ENCODE results near the gene MAP7D1.

The MAP7D1 gene

DNA sequence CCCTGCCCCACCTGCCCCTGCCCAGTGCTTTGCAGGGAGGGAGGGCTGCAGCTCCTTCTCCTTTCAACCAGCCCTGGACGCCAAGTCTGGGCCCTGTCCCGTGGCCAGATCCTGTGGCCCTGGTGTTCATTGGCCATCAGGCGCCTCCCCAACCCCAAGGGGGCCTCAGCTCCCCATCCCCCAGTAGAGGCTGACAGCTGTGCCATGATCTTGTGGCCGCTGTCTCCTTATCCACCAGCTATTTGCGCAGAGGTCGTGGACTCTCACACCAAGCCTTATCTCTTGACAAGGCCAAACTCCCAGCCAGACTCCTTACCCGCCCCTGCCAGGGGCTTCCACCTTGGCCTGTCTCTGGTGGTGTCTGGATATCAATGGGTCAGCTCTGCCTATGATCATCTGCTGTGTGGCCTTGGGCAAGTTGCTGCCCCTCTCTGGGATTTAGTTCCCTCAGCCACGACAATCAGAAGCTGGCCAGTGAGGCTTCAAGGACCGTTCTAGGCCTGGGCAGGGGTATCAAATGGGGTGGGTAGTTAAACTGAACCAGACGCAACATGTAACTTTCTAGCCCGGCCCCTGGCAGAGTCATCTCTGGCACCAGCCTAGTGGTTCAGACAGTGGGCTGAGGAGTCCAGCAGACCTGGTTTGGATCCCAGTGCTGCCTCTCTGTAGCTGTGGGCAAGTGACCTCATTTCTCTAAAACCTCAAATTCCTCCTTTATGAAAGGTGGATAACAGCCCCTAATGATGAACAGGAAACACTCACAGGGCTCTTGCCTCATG is 27.6 kb upstream of the MAP7D1 start:
- DNase-seq, result no peak

DNA sequence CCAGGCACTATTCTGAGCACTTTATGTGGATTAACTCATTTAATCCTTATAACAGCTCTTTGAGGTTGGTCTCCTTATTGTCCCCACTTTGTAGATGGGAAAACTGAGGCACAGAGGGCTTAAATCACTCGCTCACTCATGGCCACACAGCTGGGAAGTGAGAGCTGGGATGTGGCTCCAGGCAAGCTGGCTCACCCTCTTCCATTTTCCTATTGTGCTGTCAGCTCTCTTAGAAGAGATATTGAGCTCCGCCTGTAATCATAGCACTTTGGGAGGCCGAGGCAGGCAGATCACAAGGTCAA is 27.1 kb upstream of the MAP7D1 start:
- no peak for DNase-seq

DNA sequence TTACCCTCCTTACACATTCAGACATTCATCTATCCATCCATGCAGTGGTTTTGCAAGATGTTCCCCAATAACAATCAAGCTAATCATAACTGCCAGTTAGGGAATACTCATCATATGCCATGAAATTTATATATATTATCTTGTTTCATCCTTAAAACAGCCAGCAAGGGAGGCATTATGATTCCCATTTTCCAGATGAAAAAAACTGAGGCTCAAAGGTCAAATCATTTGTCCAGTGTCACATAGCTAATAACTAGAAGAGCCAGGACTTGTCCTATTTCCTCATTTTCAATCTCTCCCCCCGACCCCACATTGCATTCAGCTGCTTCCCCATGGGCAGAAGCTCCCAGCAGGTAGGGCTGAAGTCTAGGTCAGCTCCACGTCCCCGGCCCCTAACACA is 23.9 kb upstream of the MAP7D1 start:
- DNase-seq, result no peak

DNA sequence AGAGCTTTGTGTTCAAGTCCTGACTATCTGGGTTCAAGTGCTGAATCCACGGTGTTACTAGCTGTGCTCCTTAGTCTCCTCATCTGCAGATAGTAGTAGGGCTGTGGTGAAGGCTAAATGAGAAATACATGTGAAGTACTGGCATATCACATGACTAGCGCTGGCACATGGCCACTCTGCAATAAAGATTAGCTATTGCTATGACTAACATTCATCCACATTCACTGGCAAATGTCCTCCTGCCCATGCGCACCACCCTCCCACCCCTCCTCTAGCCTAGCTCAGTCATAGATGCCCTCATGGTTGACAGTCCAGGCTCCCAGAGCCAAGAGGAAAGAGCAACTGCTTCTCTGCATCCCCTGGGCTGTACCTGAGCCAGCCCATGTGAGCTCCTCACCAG is 22.5 kb upstream of the MAP7D1 start:
- DNase-seq, result no peak

DNA sequence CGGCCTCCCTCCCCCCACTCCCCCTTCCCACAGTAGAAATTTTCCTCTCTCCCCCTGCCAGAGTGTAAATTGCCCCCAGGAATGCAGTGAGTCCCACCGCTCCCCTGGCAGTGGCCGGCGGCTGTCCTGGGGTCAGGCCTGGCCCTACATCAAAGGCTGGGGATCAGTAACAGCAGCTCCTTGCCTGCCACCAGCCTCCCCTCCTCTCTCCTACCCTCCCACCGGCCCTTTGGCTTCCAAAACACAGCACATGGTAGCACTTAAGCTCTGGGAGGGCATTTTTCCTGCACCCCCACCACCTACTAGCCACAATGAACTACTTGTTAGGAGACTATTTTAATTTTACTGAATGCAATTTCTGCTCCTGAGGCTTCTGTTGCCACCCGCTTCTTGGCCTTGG is 21.9 kb upstream of the MAP7D1 start:
- DNase-seq, result no peak

DNA sequence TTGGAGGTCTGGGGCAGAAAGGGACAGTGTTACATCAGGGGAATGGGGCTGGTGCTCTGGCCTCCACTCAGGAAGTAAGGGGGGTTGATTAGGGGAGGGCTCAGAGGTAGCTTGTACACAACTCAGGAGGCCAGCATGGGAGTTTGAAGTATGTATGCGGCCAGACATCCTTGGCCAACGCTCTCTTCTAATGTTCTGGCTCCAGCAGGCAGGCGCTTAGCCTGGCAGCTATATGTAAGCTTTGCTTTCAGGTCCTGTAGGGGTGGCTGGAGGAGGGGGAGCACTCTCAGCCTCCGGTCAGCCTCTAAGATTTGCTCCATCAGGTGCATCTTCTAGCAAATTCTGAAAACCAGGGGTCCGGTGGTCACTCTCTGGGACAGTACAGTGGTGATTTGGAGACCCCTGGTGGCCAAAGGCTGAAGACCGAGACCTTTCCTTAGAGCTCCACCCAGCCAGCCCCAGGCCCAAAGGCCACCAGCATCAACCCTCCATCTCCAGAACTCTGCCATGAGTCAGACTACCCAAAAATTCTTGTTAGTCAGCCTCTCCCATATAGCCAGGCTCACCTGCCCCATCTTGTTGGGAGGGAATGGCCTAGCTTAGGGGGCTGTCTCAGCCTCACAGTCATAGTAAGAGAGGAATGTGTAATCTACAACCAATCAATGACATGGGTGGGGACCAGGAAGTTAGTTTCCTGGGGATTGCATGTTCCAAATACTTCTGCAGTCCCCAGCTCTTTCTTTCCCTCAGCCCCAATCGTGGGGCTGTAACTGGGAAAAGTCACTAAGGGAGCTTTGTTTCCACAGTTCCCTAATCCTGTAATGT is 21.2 kb upstream of the MAP7D1 start:
- DNase-seq, result peak; percentile 73

DNA sequence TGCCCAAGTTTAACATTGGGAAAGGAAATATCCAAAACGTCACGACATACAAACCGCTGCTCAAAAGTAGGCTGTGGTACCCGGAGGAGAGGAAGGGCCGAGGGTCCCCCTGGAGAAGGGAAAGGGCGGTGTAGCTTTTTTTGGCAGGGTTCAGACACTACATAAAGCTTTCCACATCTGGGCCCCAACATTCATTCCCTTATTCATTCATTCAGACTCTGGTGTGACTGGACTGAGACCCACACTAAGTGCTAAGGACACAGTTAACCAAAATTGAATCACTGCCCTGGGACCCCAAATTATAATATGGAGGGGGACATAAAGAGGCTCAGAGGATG is 20.7 kb upstream of the MAP7D1 start:
- DNase-seq, result no peak

DNA sequence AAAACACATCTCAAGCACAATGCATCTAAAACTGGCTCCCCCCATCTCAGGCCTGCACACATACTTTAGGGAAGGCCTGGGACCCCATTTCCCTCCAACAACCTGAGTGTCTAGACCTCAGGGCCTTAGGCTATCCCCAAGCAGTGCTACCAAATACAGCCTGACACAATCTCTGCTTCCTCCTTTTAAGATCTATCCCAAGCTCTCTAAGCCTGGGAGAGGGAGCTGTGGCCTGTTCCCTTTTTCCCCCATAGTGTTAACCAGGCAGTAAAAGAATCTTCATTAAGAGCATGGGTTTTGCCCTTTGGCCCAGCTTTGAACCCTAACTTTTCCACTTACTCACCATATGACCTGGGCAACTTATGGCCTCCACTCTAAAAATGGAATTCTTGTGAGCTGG is 20.2 kb upstream of the MAP7D1 start:
- DNase-seq, result no peak

DNA sequence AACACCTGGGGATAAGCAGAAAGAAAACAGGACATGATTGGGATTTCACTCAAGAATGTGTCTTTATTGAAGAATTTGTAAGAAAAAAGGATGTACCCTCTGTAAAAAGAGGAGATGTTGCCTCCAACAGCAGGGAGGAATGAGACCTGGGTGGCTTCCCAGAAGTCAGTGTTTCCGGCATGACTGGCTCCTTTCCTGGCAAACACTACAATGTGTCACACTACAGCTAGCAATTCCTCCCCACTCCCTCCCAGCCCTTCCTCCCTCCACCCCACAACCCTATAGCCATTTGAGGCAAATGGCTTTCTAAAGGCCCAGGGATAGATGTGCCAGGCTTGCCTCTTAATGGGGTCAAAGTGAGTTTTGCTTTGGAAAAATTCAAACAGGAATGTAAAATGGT is 19.4 kb upstream of the MAP7D1 start:
- DNase-seq, result no peak

DNA sequence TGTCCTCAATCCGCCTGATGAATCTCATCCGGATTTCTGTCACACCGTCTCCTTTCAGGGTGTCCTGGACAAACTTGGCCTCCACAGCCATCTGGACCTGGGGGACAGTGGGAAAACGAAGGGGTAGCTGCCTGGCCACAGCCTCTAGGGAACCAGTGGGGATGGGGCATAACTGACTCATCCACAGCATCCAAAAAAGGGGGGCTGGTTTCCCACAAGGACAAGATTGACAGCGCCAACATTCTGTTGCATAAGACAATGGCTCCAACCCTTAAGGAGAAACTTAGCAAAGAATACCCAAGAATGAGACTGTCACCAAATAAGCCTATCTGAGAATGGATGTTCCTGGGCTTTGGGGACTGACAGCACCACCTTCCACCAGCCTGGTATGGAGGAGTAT is 18.7 kb upstream of the MAP7D1 start:
- DNase-seq, result no peak

DNA sequence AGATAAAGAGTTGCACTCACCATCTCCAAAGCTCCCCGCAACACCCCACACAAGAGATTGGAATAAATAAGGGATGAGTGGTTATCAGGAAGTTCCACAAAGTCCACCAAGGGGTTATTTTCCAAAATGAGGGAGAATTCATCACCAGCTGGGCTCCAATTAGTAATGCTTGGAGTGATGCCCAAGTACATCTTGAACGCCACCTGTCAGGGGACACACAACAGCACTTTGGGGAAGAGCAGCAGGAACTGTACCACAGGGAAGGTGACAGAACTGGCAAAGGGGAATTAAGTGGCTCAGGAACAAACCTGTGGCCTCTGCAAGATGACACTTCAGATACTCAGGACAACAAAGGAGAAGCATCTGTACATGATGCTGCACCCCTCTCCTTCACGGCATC is 18.2 kb upstream of the MAP7D1 start:
- no peak for DNase-seq

DNA sequence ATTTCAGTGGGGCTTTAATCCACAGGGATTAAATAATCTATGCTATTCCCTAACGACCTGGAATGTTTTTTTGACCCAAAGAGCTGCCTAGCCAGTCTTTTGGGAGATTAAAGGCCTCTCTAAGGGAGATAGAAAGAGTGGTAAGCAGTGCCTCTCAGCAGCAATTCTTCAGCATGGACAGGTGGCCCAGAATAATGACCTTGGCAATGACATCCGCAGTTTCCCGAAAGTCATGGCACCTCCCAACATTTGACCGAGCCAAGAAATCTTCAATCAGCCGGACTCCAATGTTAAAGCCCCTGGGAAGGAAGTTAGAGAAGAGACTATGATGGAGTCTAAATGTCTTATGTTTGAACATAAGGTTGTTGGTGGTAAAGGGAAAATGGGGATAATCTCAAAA is 16.4 kb upstream of the MAP7D1 start:
- no peak for DNase-seq

DNA sequence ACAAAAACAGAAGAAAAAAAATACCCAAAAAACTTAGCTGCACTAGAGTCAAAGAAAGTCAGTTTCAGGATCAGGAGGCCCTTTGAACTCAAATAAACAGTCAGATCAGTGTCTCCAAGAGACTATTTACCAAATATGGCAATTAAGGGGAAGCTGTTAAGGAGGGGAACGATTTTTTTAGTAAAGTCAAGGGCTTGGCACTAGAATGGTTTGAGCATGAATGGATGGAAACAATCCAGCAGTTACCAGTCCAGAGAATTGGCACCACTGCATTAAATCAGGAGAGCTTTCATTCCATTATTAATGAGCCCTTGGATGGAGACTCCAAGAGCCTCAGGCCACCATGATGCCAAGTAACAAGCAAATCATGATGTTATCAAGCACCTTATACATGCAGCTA is 13.8 kb upstream of the MAP7D1 start:
- DNase-seq, result no peak

DNA sequence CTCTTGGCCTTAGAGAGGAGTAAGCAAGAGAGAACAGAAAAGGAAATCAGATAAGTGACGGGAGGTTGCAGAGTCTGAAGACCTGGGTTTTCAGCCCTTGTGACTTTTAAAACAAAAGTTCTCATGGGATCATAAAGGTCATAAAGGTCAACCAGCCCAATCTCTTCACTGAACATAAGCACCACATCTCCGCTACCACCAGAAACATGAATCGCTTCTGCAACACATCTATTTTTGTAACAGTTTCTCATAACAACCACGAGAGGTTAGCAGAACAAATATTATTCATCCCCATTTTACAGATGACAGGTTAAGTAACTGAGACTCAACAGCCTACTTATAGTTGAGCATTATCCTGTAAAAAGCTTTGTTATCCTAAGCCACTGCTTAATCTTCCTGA is 12.5 kb upstream of the MAP7D1 start:
- DNase-seq, result no peak

DNA sequence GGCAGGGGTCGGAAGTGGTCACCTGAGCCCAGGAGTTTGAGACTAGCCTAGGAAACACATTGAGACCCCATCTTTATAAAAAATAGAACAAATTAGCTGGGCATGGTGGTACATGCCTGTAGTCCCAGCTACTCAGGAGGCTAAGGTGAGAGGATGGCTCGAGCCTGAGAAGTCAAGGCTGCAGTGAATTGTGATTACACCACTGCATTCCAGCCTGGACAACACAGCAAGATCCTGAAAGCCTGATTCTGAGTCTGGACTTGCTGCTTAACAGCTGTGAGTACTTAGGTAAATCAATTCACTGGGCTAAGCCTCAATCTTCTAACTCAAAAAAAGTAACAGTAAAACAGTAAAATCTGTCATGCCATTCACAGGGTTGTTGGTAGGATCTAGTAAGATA is 11.5 kb upstream of the MAP7D1 start:
- no peak for DNase-seq

DNA sequence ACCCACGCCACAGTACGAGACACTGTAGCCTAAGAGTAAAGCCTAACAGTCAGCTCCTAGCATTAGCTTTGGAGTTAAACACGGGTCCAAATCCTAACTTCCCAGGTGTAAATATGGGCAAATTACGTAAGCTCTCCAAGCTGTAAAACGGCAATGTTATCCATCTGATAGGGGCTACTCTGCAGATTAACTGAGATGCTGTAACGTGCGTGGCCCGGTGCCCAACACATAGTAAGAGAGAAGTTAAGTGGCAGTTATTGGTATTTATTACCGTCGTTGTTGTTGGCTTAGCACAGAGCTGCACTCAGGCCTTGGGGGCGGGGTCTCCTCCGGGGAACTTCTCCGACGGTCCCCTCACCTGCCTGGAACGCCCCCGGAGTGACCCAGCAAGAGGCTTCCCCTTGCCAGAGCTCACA is 7.1 kb upstream of the MAP7D1 start:
- no peak for DNase-seq

DNA sequence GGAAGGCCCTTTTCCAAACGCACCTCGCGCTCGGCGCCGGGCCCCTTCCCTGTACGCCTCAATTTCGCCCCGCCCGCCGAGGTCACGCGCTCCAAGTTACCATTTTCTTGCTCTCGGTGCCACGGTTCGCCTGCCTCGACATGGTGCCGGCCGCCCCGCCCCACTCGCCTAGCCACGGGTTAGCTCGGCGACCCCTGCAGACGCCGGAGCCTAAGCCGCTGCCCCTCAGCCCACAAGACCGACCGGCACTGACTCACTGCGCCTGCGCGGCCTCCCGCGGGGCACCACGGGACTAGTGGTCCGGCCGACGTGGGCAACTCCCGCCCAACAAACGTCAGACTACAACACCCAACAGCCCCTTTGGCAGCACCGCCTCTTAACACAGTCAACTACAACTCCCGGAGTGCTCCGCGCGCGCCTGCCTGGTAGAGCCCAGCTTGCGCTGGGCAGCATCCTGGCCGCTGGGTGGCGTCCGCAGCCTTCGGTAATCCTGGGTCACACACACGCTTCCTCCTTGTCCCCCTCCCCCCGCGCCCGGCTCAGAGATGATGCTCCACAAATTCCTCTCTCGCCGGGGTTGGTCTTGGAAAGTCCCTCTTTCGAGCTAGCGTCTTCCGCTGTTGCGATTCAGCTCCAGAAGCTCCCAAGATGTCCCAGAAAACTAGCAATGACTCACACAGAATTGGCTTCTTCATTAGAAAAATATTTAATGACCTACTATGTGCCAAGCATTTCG is 6.6 kb upstream of the MAP7D1 start, which contains the start of gene TRAPPC3:
TSS of gene TRAPPC3 (minus strand) at position 250 of the 736 bp plus-strand sequence. CDS start at position 142, 108 bp downstream.
- DNase-seq, result peak; percentile 100

DNA sequence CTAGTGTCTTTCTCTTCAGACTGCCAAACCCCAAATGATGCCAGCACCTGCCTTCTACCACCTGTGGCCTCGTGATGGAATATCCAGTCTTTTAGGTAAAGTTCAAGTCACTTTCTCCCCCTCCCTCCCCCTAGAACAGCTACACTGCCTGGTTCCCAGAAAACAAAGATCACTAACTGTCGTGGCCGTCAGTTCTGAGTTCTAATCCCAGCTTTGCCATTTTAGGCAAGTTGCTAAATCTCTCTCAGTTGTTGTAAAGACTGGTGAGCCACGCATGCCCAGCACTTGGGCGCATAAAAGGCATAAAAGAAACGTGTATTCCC is 6.0 kb upstream of the MAP7D1 start:
- peak; percentile 45 for DNase-seq

DNA sequence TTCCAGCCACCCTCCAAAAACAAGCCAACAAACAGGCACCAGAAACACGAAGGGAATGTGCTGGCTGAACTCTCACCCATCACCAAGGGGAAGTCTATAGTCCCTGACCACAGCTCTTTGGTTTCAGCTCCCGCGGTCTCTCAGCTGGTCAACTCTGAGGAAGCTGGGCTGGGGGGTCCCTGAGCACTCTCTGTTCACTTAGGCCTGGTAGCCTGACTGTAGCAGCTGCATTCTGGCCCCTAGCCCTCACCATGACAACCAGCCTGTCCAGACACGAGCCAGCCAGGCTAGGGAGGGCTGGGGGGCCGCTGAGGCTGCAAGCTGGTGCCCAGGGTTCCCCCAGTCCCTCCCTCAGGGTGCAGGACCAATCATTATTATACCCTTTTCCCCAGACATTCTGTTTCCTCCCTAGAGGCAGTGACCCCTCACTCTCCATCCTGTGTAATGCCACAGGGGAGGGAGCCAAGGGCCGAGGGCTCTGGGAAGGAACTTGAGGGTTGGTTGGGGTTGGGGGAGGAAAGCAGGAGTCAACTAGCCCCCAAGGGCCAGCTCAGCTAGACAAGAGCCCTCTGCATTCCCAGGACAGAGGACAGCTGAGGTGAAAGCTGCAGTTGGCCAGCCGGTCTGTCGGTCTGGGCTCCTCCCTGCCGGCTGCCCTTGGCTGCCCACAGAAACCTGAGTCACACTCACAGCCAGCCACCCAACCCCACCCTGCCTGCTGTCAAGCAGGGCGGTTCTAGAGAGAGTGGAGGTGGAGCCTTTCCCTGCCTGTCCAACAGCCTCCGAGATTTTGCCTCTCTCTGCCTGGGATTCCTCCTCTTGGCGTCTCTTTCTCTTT is 5.4 kb upstream of the MAP7D1 start:
- DNase-seq, result peak; percentile 84

DNA sequence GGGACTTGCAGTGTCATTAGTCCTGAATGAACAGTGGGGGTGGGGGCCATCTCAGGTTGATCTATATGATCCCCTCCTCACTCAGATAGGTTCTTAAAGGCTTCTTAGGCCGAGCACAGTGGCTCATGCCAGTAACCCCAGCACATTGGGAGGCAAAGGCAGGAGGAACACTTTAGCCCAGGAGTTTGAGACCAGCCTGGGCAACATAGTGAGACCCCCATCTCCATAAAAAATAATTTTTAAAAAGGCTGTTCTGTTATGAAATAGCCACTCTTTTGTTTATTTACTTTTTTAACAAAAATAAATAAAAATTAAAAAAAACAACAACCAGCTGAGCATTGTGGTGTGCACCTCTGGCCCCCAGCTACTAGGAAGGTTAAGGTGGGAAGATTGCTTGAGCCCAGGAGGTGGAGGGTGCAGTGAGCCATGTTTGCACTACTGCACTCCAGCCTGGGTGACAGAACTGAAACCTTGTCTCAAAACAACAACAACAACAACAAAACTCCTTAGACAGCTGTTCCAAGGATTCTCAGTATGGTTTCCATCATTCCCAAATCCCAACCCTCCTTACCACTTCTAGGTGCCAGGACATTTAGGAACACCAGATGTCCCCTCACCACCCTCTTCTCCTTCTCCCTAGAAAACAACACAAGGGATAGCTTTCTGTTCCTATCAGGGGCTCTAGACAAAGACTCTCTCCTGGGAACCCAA is 4.7 kb upstream of the MAP7D1 start:
- no peak for DNase-seq

DNA sequence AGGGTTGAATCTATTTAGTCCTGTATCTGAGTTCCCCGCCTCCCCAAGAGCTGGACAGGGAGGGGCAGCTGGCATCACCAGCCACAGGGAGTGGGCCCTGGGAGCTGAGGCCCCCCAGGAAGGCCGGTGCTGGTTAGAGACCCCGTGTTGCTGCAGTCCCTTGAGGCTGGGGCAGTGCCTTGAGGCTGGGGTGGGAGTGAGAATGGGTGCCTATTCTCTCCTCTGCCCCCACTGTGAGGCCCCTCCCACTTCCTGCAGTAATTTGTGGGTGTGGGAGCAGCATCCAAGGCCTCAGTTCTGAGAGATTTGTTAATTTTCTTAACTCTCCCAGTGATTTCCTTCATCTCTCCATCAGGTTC is 4.1 kb upstream of the MAP7D1 start:
- DNase-seq, result peak; percentile 69

DNA sequence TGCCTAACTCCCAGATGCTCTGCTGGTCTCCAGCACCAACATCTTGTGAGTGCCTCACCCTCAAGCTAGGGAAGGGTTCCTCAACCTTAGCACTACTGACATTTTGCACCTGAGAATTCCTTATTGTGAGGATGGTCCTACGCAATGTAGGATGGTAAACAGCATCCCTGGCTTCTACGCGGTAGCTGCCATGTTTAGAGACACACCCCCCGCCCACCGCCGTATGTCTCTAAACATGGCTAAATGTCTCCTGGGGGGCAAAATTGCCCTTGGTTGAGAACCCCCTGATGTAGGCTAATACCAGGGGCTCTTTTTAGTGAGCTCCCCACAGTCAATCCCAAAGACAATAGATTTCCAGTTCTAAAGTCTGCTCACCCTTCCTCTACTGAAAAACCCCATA is 2.5 kb upstream of the MAP7D1 start:
- no peak for DNase-seq

DNA sequence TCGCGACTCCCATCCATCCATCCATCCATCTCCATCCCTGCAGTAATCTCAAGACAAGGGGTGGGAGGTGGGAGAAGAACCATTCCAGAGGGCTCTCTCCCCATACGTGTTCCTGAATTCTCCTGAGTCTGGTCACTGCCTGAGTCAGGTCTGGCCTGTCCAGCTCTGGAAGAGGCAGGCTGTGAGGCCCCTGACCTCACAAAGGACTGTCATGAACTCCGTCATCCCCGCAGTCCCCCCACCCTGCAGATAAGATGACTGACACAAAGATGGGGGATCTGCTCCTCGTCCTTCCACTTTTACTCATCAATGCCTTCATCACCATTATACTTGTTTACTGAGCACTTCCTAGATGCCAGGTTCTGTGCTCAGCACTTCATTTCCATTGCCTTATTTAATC is 1.6 kb upstream of the MAP7D1 start:
- no peak for DNase-seq

Data from stimulated activated CD8-positive, alpha-beta memory T cell treated with anti-CD3 and anti-CD28 coated beads, Interleukin-4, amount 100 ng/mL, for 48 hours (primary cell).